Measurements from ENCODE around the gene SUMO1.

- TF ChIP-seq CTCF (IDR thresholded peaks at IDR 0.05; ENCODE audit: low read depth, low read length) (no peak), EZH2phosphoT487 (IDR thresholded peaks at IDR 0.05; ENCODE audit: low read depth) (no peak)
Measured at GRCh38 chr2:202157211-202157990, 81.0 kb downstream of the SUMO1 start.

Measured in OCI-LY3 (cell line).